Erythroblast (primary cell): ENCODE measurements around the gene RHEB.

Experiments
- GATA1 ChIP-seq: IDR thresholded peaks from 2 replicates; pipeline ENCODE4 v1.6.1; 2011; ENCODE audit warnings: low read depth, mild to moderate bottlenecking, control low read depth, low read length, moderate library complexity
- POLR2A ChIP-seq: IDR thresholded peaks from 2 replicates; pipeline ENCODE4 v1.6.1; 2011; ENCODE audit warnings: mild to moderate bottlenecking, low read length

DNA sequence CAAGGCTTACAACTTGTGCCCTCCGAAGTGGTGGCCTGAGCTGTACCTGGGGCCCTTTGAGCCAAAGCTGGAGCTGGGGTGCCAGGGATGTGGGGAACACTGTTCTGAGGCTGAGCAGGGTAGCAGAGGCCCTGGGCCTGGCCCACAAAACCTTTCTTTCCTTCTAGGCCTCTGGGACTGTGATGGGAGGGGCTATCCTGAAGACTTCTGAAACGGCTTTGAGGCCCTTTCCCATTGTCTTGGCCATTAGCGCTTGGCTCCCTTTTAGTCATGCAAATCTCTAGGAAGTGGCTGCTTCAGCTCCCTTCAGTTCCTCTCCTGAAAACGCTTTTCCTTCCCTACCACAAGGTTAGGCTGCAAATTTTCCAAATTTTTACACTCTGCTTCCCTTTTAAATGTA is 62.9 kb downstream of the RHEB start:
- no peak for TF ChIP-seq POLR2A
- TF ChIP-seq GATA1: no peak
